HL-60 (cell line): ENCODE data around the gene MAN2A1.

Source experiments
- POLR2AphosphoS5 ChIP-seq: IDR thresholded peaks from 2 replicates; pipeline ENCODE4 v1.6.1; 2012; ENCODE audit warnings: low read depth
- SPI1 ChIP-seq: IDR thresholded peaks from 2 replicates; pipeline ENCODE4 v1.6.1; 2012; ENCODE audit warnings: low read depth, mild to moderate bottlenecking, borderline replicate concordance
- TF ChIP-seq, protein P1 (sequence below): IDR thresholded peaks from 2 replicates; pipeline ENCODE4 v1.6.1; 2012; ENCODE audit warnings: low read depth; ENCODE audit not compliant: insufficient replicate concordance
- TF ChIP-seq, protein P2 (sequence below): IDR thresholded peaks from one replicate; pipeline ENCODE4 v1.5.1; 2011; ENCODE audit warnings: low read length, control low read depth, inconsistent platforms; ENCODE audit not compliant: insufficient read depth

GRCh38 chr5:109685916-109686315 is 3.8 kb upstream of the MAN2A1 start:
- TF ChIP-seq, protein P1, sequence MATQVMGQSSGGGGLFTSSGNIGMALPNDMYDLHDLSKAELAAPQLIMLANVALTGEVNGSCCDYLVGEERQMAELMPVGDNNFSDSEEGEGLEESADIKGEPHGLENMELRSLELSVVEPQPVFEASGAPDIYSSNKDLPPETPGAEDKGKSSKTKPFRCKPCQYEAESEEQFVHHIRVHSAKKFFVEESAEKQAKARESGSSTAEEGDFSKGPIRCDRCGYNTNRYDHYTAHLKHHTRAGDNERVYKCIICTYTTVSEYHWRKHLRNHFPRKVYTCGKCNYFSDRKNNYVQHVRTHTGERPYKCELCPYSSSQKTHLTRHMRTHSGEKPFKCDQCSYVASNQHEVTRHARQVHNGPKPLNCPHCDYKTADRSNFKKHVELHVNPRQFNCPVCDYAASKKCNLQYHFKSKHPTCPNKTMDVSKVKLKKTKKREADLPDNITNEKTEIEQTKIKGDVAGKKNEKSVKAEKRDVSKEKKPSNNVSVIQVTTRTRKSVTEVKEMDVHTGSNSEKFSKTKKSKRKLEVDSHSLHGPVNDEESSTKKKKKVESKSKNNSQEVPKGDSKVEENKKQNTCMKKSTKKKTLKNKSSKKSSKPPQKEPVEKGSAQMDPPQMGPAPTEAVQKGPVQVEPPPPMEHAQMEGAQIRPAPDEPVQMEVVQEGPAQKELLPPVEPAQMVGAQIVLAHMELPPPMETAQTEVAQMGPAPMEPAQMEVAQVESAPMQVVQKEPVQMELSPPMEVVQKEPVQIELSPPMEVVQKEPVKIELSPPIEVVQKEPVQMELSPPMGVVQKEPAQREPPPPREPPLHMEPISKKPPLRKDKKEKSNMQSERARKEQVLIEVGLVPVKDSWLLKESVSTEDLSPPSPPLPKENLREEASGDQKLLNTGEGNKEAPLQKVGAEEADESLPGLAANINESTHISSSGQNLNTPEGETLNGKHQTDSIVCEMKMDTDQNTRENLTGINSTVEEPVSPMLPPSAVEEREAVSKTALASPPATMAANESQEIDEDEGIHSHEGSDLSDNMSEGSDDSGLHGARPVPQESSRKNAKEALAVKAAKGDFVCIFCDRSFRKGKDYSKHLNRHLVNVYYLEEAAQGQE, result no peak
- TF ChIP-seq, protein P2, sequence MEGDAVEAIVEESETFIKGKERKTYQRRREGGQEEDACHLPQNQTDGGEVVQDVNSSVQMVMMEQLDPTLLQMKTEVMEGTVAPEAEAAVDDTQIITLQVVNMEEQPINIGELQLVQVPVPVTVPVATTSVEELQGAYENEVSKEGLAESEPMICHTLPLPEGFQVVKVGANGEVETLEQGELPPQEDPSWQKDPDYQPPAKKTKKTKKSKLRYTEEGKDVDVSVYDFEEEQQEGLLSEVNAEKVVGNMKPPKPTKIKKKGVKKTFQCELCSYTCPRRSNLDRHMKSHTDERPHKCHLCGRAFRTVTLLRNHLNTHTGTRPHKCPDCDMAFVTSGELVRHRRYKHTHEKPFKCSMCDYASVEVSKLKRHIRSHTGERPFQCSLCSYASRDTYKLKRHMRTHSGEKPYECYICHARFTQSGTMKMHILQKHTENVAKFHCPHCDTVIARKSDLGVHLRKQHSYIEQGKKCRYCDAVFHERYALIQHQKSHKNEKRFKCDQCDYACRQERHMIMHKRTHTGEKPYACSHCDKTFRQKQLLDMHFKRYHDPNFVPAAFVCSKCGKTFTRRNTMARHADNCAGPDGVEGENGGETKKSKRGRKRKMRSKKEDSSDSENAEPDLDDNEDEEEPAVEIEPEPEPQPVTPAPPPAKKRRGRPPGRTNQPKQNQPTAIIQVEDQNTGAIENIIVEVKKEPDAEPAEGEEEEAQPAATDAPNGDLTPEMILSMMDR, result no peak
- no peak for TF ChIP-seq POLR2AphosphoS5
- no peak for TF ChIP-seq SPI1
